K562 (cell line): ENCODE results near the gene KLC1. TPM values are rescaled to one million over a fixed set of nuclear protein-coding genes. Genes with fewer than 3 reads are reported as not detected.
A peak's percentile ranks its signal among the peaks of the same experiment; 100 is the strongest.

ENCODE experiments used
- ATAC-seq: fragments of 200-7000 bp; cut with Tn5 transposase; 3 replicates; pipeline ENCODE4 v1.9.1; 2020; ENCODE audit warnings: moderate library complexity
- BruUV-seq: library from RNA; stranded (reverse); fragments of 400-500 nt; replicated peaks from 2 replicates; lab custom pipeline; 2021; lab: Mats Ljungman, UMichigan
- CTCF ChIA-PET: fragments of 300-600 bp; formaldehyde crosslinking; extraction: SDS; loops from one replicate; lab custom pipeline; 2021; ENCODE audit warnings: low intra/inter-chr PET ratio; lab: Yijun Ruan, JAX
- POLR2A ChIA-PET: fragments of 300-600, 350-650 bp; sonication (Branson Sonifier 250); formaldehyde crosslinking; extraction: SDS; loops from one replicate; lab custom pipeline; 2021; ENCODE audit warnings: antibody characterized with exemption, inconsistent platforms; lab: Yijun Ruan, JAX
- DNase-seq, 4 experiments: peaks; one replicate each; pipeline versions ENCODE4 v3.0.0 to v3.0.0-alpha.2; 2011 to 2018; ENCODE audit warnings: low spot score in 3 of 4, mixed read lengths in 3 of 4; ENCODE audit errors: extremely low read depth in 1 of 4
- FAIRE-seq: peaks from 2 replicates; lab custom pipeline; 2011; peaks lifted over from hg19 to GRCh38; lab: Jason Lieb, UNC
- H2AFZ ChIP-seq: 2 replicates; pipeline ENCODE4 v1.6.0; 2011; ENCODE audit warnings: low read depth, low read length, control low read depth, inconsistent platforms
- H3K27ac ChIP-seq: fragments of 200-600 bp; 3 replicates; pipeline ENCODE4 v1.8.0; 2011; ENCODE audit warnings: low read depth, mild to moderate bottlenecking, control low read depth, inconsistent platforms, low read length, moderate library complexity, mixed read lengths; ENCODE audit errors: extremely low read depth
- H3K27me3 ChIP-seq, 2 experiments: fragments of 300-600 bp in 1 of 2; 2 replicates in 1 of 2; 3 replicates in 1 of 2; pipeline versions ENCODE4 v1.6.0 to v1.8.0; 2011; ENCODE audit warnings: inconsistent platforms in 2 of 2, low read length in 2 of 2, mild to moderate bottlenecking in 1 of 2, mixed read lengths in 1 of 2, moderate library complexity in 1 of 2; ENCODE audit not compliant: control insufficient read depth in 2 of 2, insufficient read depth in 2 of 2
- H3K36me3 ChIP-seq: fragments of 300-600 bp; 3 replicates; pipeline ENCODE4 v1.8.0; 2011; ENCODE audit warnings: mild to moderate bottlenecking, low read length, inconsistent platforms; ENCODE audit not compliant: control insufficient read depth, insufficient read depth
- H3K4me1 ChIP-seq, 2 experiments: fragments of 200-600 bp in 1 of 2; replicated peaks in 1 of 2; 2 replicates in 1 of 2; 3 replicates in 1 of 2; pipeline versions ENCODE4 v1.5.1 to v1.8.0; 2011; ENCODE audit warnings: inconsistent platforms in 2 of 2, low read length in 2 of 2, mild to moderate bottlenecking in 1 of 2, mixed read lengths in 1 of 2, moderate library complexity in 1 of 2; ENCODE audit not compliant: control insufficient read depth in 2 of 2, insufficient read depth in 2 of 2
- H3K4me2 ChIP-seq: 2 replicates; pipeline ENCODE4 v1.6.1; 2011; ENCODE audit warnings: low read length, control low read depth, inconsistent platforms, mixed read lengths; ENCODE audit not compliant: insufficient read depth
- H3K4me3 ChIP-seq: fragments of 200-600 bp; sonication (generic), shearing (Covaris generic); 2 replicates; pipeline ENCODE4 v1.5.1; 2016; ENCODE audit warnings: control low read depth, inconsistent platforms
- H3K79me2 ChIP-seq: fragments of 200-600 bp; 3 replicates; pipeline ENCODE4 v1.8.0; 2011; ENCODE audit warnings: low read length, inconsistent platforms; ENCODE audit not compliant: control insufficient read depth, insufficient read depth
- H3K9ac ChIP-seq, 2 experiments: 2 replicates each; pipeline versions ENCODE4 v1.6.0 to v1.6.1; 2011; ENCODE audit warnings: low read depth in 2 of 2, low read length in 2 of 2, control low read depth in 1 of 2, inconsistent platforms in 1 of 2, mild to moderate bottlenecking in 1 of 2, mixed read lengths in 1 of 2; ENCODE audit not compliant: insufficient read depth in 1 of 2
- H3K9me1 ChIP-seq: one replicate; pipeline ENCODE4 v1.6.0; 2011; ENCODE audit warnings: inconsistent platforms, mild to moderate bottlenecking, low read length, moderate library complexity; ENCODE audit not compliant: control insufficient read depth, insufficient read depth
- H3K9me3 ChIP-seq: replicated peaks from 2 replicates; pipeline ENCODE4 v1.5.1; 2011; ENCODE audit warnings: low read depth, low read length, inconsistent platforms; ENCODE audit not compliant: control insufficient read depth, insufficient read depth
- H4K20me1 ChIP-seq: replicated peaks from 2 replicates; pipeline ENCODE4 v1.6.1; 2011; ENCODE audit warnings: low read length, inconsistent platforms, mixed read lengths; ENCODE audit not compliant: control insufficient read depth, insufficient read depth
- MEF2A ChIP-seq: IDR thresholded peaks from 2 replicates; pipeline ENCODE4 v1.6.1; 2011; ENCODE audit warnings: low read depth, mild to moderate bottlenecking, low read length, moderate library complexity; ENCODE audit not compliant: control insufficient read depth
- WGBS: fragments of 100-300 bp; shearing (Covaris generic); methylation state at CpG from one replicate; pipeline ENCODE4 v1.1.6; 2016; ENCODE audit warnings: low coverage, mixed read lengths; ENCODE audit not compliant: insufficient coverage; ENCODE audit errors: missing lambda C conversion rate; 5-methylcytosine and 5-hydroxymethylcytosine counted together
- in situ Hi-C: fragments of 300-500 bp; cut with MboI; formaldehyde crosslinking; loops from 4 replicates; pipeline ENCODE4 v1.15.0; 2018; ENCODE audit warnings: inconsistent platforms, mixed read lengths
- intact Hi-C: fragments of 100-400 bp; cut with micrococcal nuclease; formaldehyde crosslinking; loops from 2 replicates; pipeline ENCODE4 v1.14.2; 2022
- polyA plus RNA-seq, 8 experiments: library from polyadenylated mRNA; depleted of rRNA in 4 of 8; stranded (reverse) in 5 of 8; unstranded in 3 of 8; fragments of >200 nt; fragmentation: Nextera tagmentation in 2 of 8; fragmentation: Illumina TruSeq in 1 of 8; extraction: Ambion mirVana in 2 of 8; extraction: Trizol in 1 of 8; gene quantifications; 2 replicates each; pipeline versions ENCODE4 v1.2.1 to v1.2.3, GENCODE V29; 2011 to 2014; ENCODE audit warnings: inconsistent platforms in 1 of 8, missing spikeins in 1 of 8
- total RNA-seq, 7 experiments: library from RNA; depleted of rRNA in 6 of 7; stranded (reverse); fragments of >200 nt in 6 of 7; fragmentation: Illumina TruSeq in 2 of 7; extraction: Trizol in 2 of 7; gene quantifications; 2 replicates each; pipeline versions ENCODE4 v1.2.1 to v1.2.3, GENCODE V29; 2011 to 2021; ENCODE audit warnings: low replicate concordance in 1 of 7
- TF ChIP-seq, protein P1 (sequence below): fragments of 250-450 bp; sonication (Bioruptor Pico); IDR thresholded peaks from 2 replicates; pipeline ENCODE4 v1.5.1; 2021; ENCODE audit warnings: mild to moderate bottlenecking
- TF ChIP-seq, protein P2 (sequence below): fragments of 450-650 bp; IDR thresholded peaks from 2 replicates; pipeline ENCODE4 v1.6.1; 2018; ENCODE audit not compliant: partially characterized antibody
- TF ChIP-seq, protein P3 (sequence below): sonication (generic); formaldehyde crosslinking; IDR thresholded peaks from 2 replicates; pipeline ENCODE4 v1.8.0; 2022; ENCODE audit warnings: missing genetic modification reagents, mild to moderate bottlenecking, borderline replicate concordance

KLC1 gene
- total and polyA plus RNA-seq, 9 of the 15 experiments (the other 6 are each of a cell fraction or from before 2014, with no cell fraction given), result 4.9 to 134 (median 54.8) TPM

DNA sequence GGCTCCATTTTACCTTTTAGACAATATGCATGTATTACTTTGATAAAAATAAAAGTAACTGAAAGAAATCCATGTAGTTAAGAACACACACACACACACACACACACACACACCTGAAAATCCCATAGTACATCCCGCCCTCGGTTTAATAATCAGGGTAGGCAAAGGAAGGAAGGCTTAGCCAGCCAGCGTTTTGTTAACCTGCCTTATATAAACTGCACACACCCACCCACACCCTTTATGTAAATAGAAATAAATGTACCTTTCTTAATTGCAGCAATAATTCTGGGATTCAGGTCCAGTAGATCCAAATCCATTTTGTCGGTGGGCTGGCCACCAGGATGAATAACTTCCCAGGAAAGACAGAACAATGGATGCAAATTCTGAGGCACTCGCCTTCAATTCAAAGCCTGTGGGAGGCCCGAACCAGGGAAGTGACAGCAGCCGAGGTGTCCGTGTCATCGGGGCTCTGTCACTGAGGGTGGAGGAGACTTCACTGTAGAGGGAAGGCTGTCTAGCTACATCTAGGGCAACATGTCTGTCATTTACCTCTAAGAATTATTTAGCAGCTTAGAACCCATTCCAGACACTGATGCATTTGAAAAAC is 81.9 kb downstream of the KLC1 start:
- in situ Hi-C loops, result no loop called here
- no TSS peak for BruUV-seq
- no peak overlapping the region for H3K27ac ChIP-seq
- no peaks in the 10 kb centered on the region for H3K27me3 ChIP-seq
- no peaks in the 10 kb centered on the region for H3K9me3 ChIP-seq
- ChIA-PET CTCF (no interaction called here), POLR2A (no interaction called here)
- H3K36me3 ChIP-seq, result peaks cover 73% of the 10 kb centered on the region; the same call in 2 of the 3 replicates
- TF ChIP-seq MEF2A, result no peak
- TF ChIP-seq, protein P1, sequence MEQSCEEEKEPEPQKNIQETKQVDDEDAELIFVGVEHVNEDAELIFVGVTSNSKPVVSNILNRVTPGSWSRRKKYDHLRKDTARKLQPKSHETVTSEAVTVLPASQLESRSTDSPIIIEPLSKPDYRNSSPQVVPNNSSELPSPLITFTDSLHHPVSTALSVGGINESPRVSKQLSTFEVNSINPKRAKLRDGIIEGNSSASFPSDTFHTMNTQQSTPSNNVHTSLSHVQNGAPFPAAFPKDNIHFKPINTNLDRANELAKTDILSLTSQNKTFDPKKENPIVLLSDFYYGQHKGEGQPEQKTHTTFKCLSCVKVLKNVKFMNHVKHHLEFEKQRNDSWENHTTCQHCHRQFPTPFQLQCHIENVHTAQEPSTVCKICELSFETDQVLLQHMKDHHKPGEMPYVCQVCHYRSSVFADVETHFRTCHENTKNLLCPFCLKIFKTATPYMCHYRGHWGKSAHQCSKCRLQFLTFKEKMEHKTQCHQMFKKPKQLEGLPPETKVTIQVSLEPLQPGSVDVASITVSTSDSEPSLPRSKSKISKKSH (CRISPR knock-in tag), result no peak
- TF ChIP-seq, protein P2, sequence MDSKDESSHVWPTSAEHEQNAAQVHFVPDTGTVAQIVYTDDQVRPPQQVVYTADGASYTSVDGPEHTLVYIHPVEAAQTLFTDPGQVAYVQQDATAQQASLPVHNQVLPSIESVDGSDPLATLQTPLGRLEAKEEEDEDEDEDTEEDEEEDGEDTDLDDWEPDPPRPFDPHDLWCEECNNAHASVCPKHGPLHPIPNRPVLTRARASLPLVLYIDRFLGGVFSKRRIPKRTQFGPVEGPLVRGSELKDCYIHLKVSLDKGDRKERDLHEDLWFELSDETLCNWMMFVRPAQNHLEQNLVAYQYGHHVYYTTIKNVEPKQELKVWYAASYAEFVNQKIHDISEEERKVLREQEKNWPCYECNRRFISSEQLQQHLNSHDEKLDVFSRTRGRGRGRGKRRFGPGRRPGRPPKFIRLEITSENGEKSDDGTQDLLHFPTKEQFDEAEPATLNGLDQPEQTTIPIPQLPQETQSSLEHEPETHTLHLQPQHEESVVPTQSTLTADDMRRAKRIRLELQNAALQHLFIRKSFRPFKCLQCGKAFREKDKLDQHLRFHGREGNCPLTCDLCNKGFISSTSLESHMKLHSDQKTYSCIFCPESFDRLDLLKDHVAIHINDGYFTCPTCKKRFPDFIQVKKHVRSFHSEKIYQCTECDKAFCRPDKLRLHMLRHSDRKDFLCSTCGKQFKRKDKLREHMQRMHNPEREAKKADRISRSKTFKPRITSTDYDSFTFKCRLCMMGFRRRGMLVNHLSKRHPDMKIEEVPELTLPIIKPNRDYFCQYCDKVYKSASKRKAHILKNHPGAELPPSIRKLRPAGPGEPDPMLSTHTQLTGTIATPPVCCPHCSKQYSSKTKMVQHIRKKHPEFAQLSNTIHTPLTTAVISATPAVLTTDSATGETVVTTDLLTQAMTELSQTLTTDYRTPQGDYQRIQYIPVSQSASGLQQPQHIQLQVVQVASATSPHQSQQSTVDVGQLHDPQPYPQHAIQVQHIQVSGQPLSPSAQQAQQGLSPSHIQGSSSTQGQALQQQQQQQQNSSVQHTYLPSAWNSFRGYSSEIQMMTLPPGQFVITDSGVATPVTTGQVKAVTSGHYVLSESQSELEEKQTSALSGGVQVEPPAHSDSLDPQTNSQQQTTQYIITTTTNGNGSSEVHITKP, result peak; percentile 21
- TF ChIP-seq, protein P3, sequence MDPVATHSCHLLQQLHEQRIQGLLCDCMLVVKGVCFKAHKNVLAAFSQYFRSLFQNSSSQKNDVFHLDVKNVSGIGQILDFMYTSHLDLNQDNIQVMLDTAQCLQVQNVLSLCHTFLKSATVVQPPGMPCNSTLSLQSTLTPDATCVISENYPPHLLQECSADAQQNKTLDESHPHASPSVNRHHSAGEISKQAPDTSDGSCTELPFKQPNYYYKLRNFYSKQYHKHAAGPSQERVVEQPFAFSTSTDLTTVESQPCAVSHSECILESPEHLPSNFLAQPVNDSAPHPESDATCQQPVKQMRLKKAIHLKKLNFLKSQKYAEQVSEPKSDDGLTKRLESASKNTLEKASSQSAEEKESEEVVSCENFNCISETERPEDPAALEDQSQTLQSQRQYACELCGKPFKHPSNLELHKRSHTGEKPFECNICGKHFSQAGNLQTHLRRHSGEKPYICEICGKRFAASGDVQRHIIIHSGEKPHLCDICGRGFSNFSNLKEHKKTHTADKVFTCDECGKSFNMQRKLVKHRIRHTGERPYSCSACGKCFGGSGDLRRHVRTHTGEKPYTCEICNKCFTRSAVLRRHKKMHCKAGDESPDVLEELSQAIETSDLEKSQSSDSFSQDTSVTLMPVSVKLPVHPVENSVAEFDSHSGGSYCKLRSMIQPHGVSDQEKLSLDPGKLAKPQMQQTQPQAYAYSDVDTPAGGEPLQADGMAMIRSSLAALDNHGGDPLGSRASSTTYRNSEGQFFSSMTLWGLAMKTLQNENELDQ (CRISPR knock-in tag), result no peak
- H4K20me1 ChIP-seq, result no peaks in the 10 kb centered on the region
- ATAC-seq (no peak), DNase-seq (no peak), FAIRE-seq (no peak)
- no peak overlapping the region for H3K4me2 ChIP-seq
- no peak overlapping the region for H3K4me3 ChIP-seq
- H3K9me1 ChIP-seq, result no peaks in the 10 kb centered on the region
- intact Hi-C loops, result no loop called here
- H3K79me2 ChIP-seq, result peaks cover 32% of the 10 kb centered on the region
- H3K9ac ChIP-seq, result no peak overlapping the region
- WGBS, result 80% methylated on average over 7 of the region's 9 CpGs
- H2AFZ ChIP-seq, result no peak overlapping the region
- H3K4me1 ChIP-seq, result peaks cover 11 to 42% of the 10 kb centered on the region in 2 experiments; a peak in 4 of 5 replicates
